ENCODE results near the gene ADPRH. TPM values are rescaled to one million over a fixed set of nuclear protein-coding genes. Genes with fewer than 3 reads are reported as not detected.
A peak's percentile ranks its signal among the peaks of the same experiment; 100 is the strongest.

ADPRH gene
- polyA plus RNA-seq, 3 donors: 10.6 to 37.8 (median 31.5) TPM

DNA sequence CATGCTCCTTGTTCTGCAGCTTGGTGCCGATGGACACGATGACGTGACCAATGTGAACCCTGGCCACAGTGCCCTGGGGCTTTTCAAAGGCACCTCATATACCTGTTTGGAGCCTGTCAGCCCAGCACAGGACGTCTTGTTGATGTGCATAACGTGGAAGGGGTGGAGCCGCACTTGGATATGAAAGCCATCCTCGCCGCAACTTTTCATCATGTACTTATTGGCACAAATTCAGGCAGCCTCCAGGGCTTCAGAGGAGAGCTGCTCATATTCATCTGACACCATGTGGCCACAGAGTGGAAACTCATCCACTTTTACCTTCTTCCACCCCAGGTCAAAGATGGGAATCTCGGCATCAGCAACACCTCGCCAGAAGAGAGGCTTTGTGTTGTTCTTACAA is 56.4 kb downstream of the ADPRH start:
- Histone ChIP-seq H3K9ac (ENCODE audit: insufficient read depth, low read length, poor library complexity, severe bottlenecking) (no peak overlapping the region), H3K4me3 (replicated peaks in 1 of 3; ENCODE audit: low read depth in 2 of 3, low read length in 3 of 3) (no peak overlapping the region), H3K4me1 (ENCODE audit: control insufficient read depth in 1 of 2, insufficient read depth in 2 of 2, low read length in 2 of 2) (peaks cover 57 to 60% of the 10 kb centered on the region in 2 donors), H3K27me3 (ENCODE audit: control insufficient read depth in 2 of 2, insufficient read depth in 2 of 2, low read length in 2 of 2) (no peaks in the 10 kb centered on the region), H4K20me1 (ENCODE audit: insufficient read depth, low read length) (no peaks in the 10 kb centered on the region), H3K9me3 (replicated peaks in 1 of 2; ENCODE audit: control insufficient read depth in 1 of 2, insufficient read depth in 1 of 2, low read length in 2 of 2) (no peaks in the 10 kb centered on the region), H3K27ac (ENCODE audit: low read depth in 1 of 2, low read length in 2 of 2) (no peak overlapping the region), H3K36me3 (replicated peaks in 1 of 2; ENCODE audit: control insufficient read depth in 1 of 2, insufficient read depth in 2 of 2, low read length in 2 of 2) (no peaks in the 10 kb centered on the region), H2AFZ (ENCODE audit: insufficient read depth, low read depth, low read length, poor library complexity, severe bottlenecking) (no peak overlapping the region), H3K4me2 (replicated peaks; ENCODE audit: extremely low read depth, low read length, poor library complexity, severe bottlenecking) (no peak overlapping the region), H3K79me2 (ENCODE audit: insufficient read depth, low read length) (no peaks in the 10 kb centered on the region)
- intact Hi-C loops (cut with micrococcal nuclease): loop anchor here in 1 of 2 donors (5.0 kb wide), 1 partner anchor 42 kb away; the partner anchor contains the start of gene COX17
- WGBS (ENCODE audit: insufficient coverage): 99% methylated on average over 4 of the region's 10 CpGs
- DNase-seq: no peak
- Mint-ChIP-seq H3K27ac (peak overlapping the region in 4 of 7 donors; percentile 4 to 100 (median 76)), H3K4me3 (no peak overlapping the region), H3K4me1 (peaks cover 61% of the 10 kb centered on the region), H3K9me3 (no peaks in the 10 kb centered on the region), H3K27me3 (ENCODE audit: low read depth in 3 of 3) (peaks cover 0 to 10% (median 0%) of the 10 kb centered on the region in 3 donors), H3K36me3 (peaks cover 3 to 8% of the 10 kb centered on the region in 2 donors)
- TF ChIP-seq, protein P1, sequence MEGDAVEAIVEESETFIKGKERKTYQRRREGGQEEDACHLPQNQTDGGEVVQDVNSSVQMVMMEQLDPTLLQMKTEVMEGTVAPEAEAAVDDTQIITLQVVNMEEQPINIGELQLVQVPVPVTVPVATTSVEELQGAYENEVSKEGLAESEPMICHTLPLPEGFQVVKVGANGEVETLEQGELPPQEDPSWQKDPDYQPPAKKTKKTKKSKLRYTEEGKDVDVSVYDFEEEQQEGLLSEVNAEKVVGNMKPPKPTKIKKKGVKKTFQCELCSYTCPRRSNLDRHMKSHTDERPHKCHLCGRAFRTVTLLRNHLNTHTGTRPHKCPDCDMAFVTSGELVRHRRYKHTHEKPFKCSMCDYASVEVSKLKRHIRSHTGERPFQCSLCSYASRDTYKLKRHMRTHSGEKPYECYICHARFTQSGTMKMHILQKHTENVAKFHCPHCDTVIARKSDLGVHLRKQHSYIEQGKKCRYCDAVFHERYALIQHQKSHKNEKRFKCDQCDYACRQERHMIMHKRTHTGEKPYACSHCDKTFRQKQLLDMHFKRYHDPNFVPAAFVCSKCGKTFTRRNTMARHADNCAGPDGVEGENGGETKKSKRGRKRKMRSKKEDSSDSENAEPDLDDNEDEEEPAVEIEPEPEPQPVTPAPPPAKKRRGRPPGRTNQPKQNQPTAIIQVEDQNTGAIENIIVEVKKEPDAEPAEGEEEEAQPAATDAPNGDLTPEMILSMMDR (IDR thresholded peaks at IDR 0.05): no peak

DNA sequence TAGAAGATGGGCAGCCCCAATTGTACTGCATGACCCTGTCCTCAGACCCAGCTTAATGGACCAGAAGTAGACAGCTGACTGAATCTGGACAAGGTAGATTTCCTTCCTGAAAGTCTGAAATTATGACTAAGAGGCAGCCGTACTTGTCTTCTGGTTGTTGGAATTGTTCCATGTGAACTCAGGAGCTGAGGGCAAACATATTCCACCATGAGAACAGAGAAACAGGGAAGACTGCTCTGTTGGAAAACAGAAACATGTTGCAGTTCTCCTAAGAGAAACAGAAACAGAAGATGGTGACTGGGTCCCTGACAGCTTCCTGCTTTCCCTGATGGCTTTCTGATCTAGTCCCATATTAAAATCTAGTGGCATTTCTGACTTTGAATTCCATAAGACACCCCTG is 57.0 kb downstream of the ADPRH start:
- intact Hi-C loops (cut with micrococcal nuclease): loop anchor here in 1 of 2 donors (5.0 kb wide), 1 partner anchor 41 kb away; the partner anchor contains the start of gene COX17

More for the DNA sequence above, 57.0 kb downstream of the ADPRH start:
- no peak overlapping the region for H2AFZ ChIP-seq (ENCODE audit: insufficient read depth, low read depth, low read length, poor library complexity, severe bottlenecking)
- H3K27ac ChIP-seq (ENCODE audit: low read depth in 1 of 2, low read length in 2 of 2): peak overlapping the region in 1 of 2 donors; percentile 98
- DNase-seq: peak in 2 of 3 donors; percentile 28 to 53
- no peaks in the 10 kb centered on the region for H4K20me1 ChIP-seq (ENCODE audit: insufficient read depth, low read length)
- TF ChIP-seq, protein P1 (IDR thresholded peaks at IDR 0.05): no peak
- no peak overlapping the region for H3K4me3 Mint-ChIP-seq
- no peaks in the 10 kb centered on the region for H3K79me2 ChIP-seq (ENCODE audit: insufficient read depth, low read length)
- peaks cover 0 to 10% (median 0%) of the 10 kb centered on the region in 3 donors for H3K27me3 Mint-ChIP-seq (ENCODE audit: low read depth in 3 of 3)
- no peak overlapping the region for H3K4me3 ChIP-seq (replicated peaks in 1 of 3; ENCODE audit: low read depth in 2 of 3, low read length in 3 of 3)
- no peak overlapping the region for H3K9ac ChIP-seq (ENCODE audit: insufficient read depth, low read length, poor library complexity, severe bottlenecking)
- no peaks in the 10 kb centered on the region for H3K36me3 ChIP-seq (replicated peaks in 1 of 2; ENCODE audit: control insufficient read depth in 1 of 2, insufficient read depth in 2 of 2, low read length in 2 of 2)
- no peaks in the 10 kb centered on the region for H3K9me3 ChIP-seq (replicated peaks in 1 of 2; ENCODE audit: control insufficient read depth in 1 of 2, insufficient read depth in 1 of 2, low read length in 2 of 2)
- peaks cover 51 to 54% of the 10 kb centered on the region in 2 donors for H3K4me1 ChIP-seq (ENCODE audit: control insufficient read depth in 1 of 2, insufficient read depth in 2 of 2, low read length in 2 of 2)
- no peaks in the 10 kb centered on the region for H3K27me3 ChIP-seq (ENCODE audit: control insufficient read depth in 2 of 2, insufficient read depth in 2 of 2, low read length in 2 of 2)
- no CpG with 5 or more reads among the region's 1 CpG for WGBS (ENCODE audit: insufficient coverage)
- peaks cover 56% of the 10 kb centered on the region for H3K4me1 Mint-ChIP-seq
- H3K36me3 Mint-ChIP-seq: peaks cover 3 to 7% of the 10 kb centered on the region in 2 donors
- no peaks in the 10 kb centered on the region for H3K9me3 Mint-ChIP-seq
- H3K4me2 ChIP-seq (replicated peaks; ENCODE audit: extremely low read depth, low read length, poor library complexity, severe bottlenecking): no peak overlapping the region
- peak overlapping the region in 6 of 7 donors; percentile 25 to 100 (median 100) for H3K27ac Mint-ChIP-seq

Measured in CD14-positive monocyte (primary cell).